K562 (cell line): ENCODE measurements around the gene PAN3.
"Not testable (repeated sequence)": the region's sequence is repeated elsewhere in the genome, so short reads cannot be mapped to it uniquely, and the experiment has no call there.

Experiments used
- FIP1L1 ChIP-seq: fragments of 200-400 bp; formaldehyde crosslinking; IDR thresholded peaks from 2 replicates; pipeline ENCODE4 v1.6.1; 2018; ENCODE audit warnings: mild to moderate bottlenecking, low read depth, low read length; ENCODE audit not compliant: poor library complexity, severe bottlenecking
- SMAD1 ChIP-seq: fragments of 150-350 bp; IDR thresholded peaks from 2 replicates; pipeline ENCODE4 v1.6.1; 2014; ENCODE audit warnings: low read length, low read depth; ENCODE audit not compliant: partially characterized antibody

DNA sequence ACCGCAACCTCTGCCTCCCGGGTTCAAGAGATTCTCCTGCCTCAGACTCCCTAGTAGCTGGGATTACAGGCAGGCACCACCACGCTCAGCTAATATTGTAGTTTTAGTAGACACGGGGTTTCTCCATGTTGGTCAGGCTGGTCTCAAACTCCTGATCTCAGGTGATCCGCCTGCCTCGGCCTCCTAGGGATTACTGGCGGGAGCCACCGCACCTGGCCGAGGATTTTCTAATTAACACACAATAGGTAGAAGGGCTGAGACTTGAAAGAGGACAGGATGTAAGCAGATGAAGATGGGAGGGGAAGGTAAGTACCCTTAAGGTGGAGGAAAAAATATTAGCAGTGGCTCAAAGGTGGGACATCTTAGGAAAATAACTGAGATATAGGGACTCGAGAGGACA lies 3.2 kb downstream of the PAN3 start:
- TF ChIP-seq FIP1L1, SMAD1: not testable (repeated sequence)
